GM23338 (cell line): ENCODE measurements around the gene PDCD4. TPM values are rescaled to one million over a fixed set of nuclear protein-coding genes. Genes with fewer than 3 reads are reported as not detected.

Experiments
- ATAC-seq: fragments of 200-7000 bp; cut with Tn5 transposase; 3 replicates; pipeline ENCODE4 v1.9.1; 2020
- DNase-seq: peaks from one replicate; pipeline ENCODE4 v3.0.0-alpha.2; 2015; ENCODE audit warnings: low spot score
- H2AFZ ChIP-seq: fragments of 200-600 bp; sonication (generic); 2 replicates; pipeline ENCODE4 v1.8.0; 2016; ENCODE audit warnings: antibody characterized with exemption, mild to moderate bottlenecking, moderate library complexity
- H3F3A ChIP-seq: fragments of 200-600 bp; sonication (generic); replicated peaks from 2 replicates; pipeline ENCODE4 v1.8.0; 2017; ENCODE audit warnings: antibody characterized with exemption, mixed run types, low read depth
- H3K27ac ChIP-seq: fragments of 200-600 bp; sonication (generic); 2 replicates; pipeline ENCODE4 v1.6.1; 2016; ENCODE audit warnings: low read depth
- H3K27me3 ChIP-seq: fragments of 200-600 bp; sonication (generic); 2 replicates; pipeline ENCODE4 v1.8.0; 2016; ENCODE audit warnings: mild to moderate bottlenecking, mixed run types, moderate library complexity; ENCODE audit not compliant: insufficient read depth
- H3K36me3 ChIP-seq: fragments of 200-600 bp; sonication (generic); 2 replicates; pipeline ENCODE4 v1.8.0; 2016; ENCODE audit warnings: mild to moderate bottlenecking; ENCODE audit not compliant: insufficient read depth
- H3K4me1 ChIP-seq: fragments of 200-600 bp; sonication (generic); 2 replicates; pipeline ENCODE4 v1.8.0; 2016; ENCODE audit warnings: mild to moderate bottlenecking, moderate library complexity; ENCODE audit not compliant: insufficient read depth
- H3K4me2 ChIP-seq: fragments of 200-600 bp; sonication (generic); 2 replicates; pipeline ENCODE4 v1.7.1; 2017; ENCODE audit warnings: mixed run types
- H3K4me3 ChIP-seq: fragments of 200-600 bp; sonication (generic); 2 replicates; pipeline ENCODE4 v1.6.1; 2016; ENCODE audit warnings: mixed run types
- H3K79me2 ChIP-seq: fragments of 200-600 bp; sonication (generic); replicated peaks from 2 replicates; pipeline ENCODE4 v1.8.0; 2017; ENCODE audit warnings: mild to moderate bottlenecking; ENCODE audit not compliant: insufficient read depth
- H3K9me2 ChIP-seq: fragments of 200-600 bp; sonication (generic); 2 replicates; pipeline ENCODE4 v1.8.0; 2017; ENCODE audit not compliant: insufficient read depth
- H4K20me1 ChIP-seq: fragments of 200-600 bp; sonication (generic); replicated peaks from 2 replicates; pipeline ENCODE4 v1.8.0; 2017; ENCODE audit warnings: mild to moderate bottlenecking; ENCODE audit not compliant: insufficient read depth
- H3K27ac Mint-ChIP-seq: 2 replicates; pipeline ENCODE4 v1.8.0; 2020; ENCODE audit warnings: inconsistent platforms, mild to moderate bottlenecking, moderate library complexity, mixed read lengths
- H3K27me3 Mint-ChIP-seq: 3 replicates; pipeline ENCODE4 v1.8.0; 2022; ENCODE audit warnings: low read depth, mild to moderate bottlenecking, moderate library complexity, mixed read lengths, inconsistent platforms; ENCODE audit not compliant: insufficient read depth, poor library complexity
- H3K36me3 Mint-ChIP-seq: 3 replicates; pipeline ENCODE4 v1.8.0; 2021; ENCODE audit warnings: low read depth, mild to moderate bottlenecking, inconsistent platforms, moderate library complexity, mixed read lengths
- H3K4me1 Mint-ChIP-seq: 3 replicates; pipeline ENCODE4 v1.8.0; 2020; ENCODE audit warnings: mild to moderate bottlenecking, inconsistent platforms, mixed read lengths
- H3K4me3 Mint-ChIP-seq: 3 replicates; pipeline ENCODE4 v1.8.0; 2021; ENCODE audit warnings: moderate library complexity, mild to moderate bottlenecking, inconsistent platforms, mixed read lengths
- H3K9me3 Mint-ChIP-seq: 3 replicates; pipeline ENCODE4 v1.8.0; 2020; ENCODE audit warnings: moderate library complexity, mild to moderate bottlenecking, inconsistent platforms, mixed read lengths
- CREB1 ChIP-seq: fragments of 250-450 bp; sonication (Bioruptor Pico); IDR thresholded peaks from 2 replicates; pipeline ENCODE4 v1.5.0; 2020; ENCODE audit warnings: low read depth, mild to moderate bottlenecking, moderate library complexity
- ETS1 ChIP-seq: IDR thresholded peaks from 2 replicates; pipeline ENCODE4 v1.6.1; 2016; ENCODE audit warnings: antibody characterized with exemption
- POLR2AphosphoS5 ChIP-seq: IDR thresholded peaks from 2 replicates; pipeline ENCODE4 v1.6.1; 2016; ENCODE audit warnings: antibody characterized with exemption, low read depth
- STAT1 ChIP-seq: IDR thresholded peaks from one replicate; pipeline ENCODE4 v1.6.1; 2016; ENCODE audit warnings: antibody characterized with exemption; ENCODE audit not compliant: unreplicated experiment
- ZNF462 ChIP-seq: fragments of 250-450 bp; sonication (Bioruptor Pico); IDR thresholded peaks from 2 replicates; pipeline ENCODE4 v1.5.0; 2020; ENCODE audit warnings: mild to moderate bottlenecking, moderate library complexity
- polyA plus RNA-seq: library from polyadenylated mRNA; unstranded; fragments of >200 nt; fragmentation: Nextera tagmentation; extraction: Ambion mirVana; gene quantifications from 2 replicates; pipeline ENCODE4 v1.2.1, GENCODE V29; 2016
- total RNA-seq: library from RNA; depleted of rRNA; stranded (reverse); fragments of >200 nt; shearing (Covaris generic); gene quantifications from 2 replicates; pipeline ENCODE4 v1.2.3, GENCODE V29; 2014

The PDCD4 gene
- total and polyA plus RNA-seq, 2 experiments from 2014 or later = 10.1 to 18.0 TPM

DNA sequence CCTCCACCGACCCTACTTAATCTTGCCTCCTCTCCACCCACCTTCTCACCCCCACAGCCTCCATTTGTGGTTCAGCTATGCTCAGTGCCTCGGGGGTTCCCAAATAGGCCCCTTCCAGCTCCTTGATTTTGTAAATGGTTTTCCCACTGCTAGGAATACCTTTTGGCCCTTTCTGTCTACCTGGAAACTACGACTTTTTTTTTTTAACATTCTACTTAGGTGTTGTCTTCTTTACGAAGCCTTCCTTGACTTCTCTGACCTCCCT lies 27.2 kb upstream of the PDCD4 start (continued):
- no peak for TF ChIP-seq ZNF462 (CRISPR knock-in tag)

- no peak overlapping the region for H3K27ac ChIP-seq
- no peaks in the 10 kb centered on the region for H3F3A ChIP-seq
- H3K27me3 ChIP-seq = no peaks in the 10 kb centered on the region
- H3K4me3 Mint-ChIP-seq = no peak overlapping the region
- 0 out of 2 replicates have a peak, but pooled peaks cover 3% of the 10 kb centered on the region for H3K4me1 ChIP-seq
- no peak for TF ChIP-seq CREB1 (CRISPR knock-in tag)
- TF ChIP-seq ETS1 = no peak
- no peak for TF ChIP-seq STAT1
- TF ChIP-seq POLR2AphosphoS5 = no peak
- no peaks in the 10 kb centered on the region for H3K27me3 Mint-ChIP-seq
- no peak for DNase-seq
- no peak overlapping the region for H3K4me3 ChIP-seq
- H3K36me3 ChIP-seq = no peaks in the 10 kb centered on the region
- H3K9me3 Mint-ChIP-seq = no peaks in the 10 kb centered on the region; the same call in 2 of the 3 replicates
- peaks cover 12% of the 10 kb centered on the region for H3K4me1 Mint-ChIP-seq
- no peak for ATAC-seq
- no peaks in the 10 kb centered on the region for H3K79me2 ChIP-seq
- no peaks in the 10 kb centered on the region for H4K20me1 ChIP-seq
- no peaks in the 10 kb centered on the region for H3K36me3 Mint-ChIP-seq
- no peak overlapping the region for H3K4me2 ChIP-seq
- H3K27ac Mint-ChIP-seq = no peak overlapping the region
- H3K9me2 ChIP-seq = no peaks in the 10 kb centered on the region; the same call in 1 of the 2 replicates
- H2AFZ ChIP-seq = no peak overlapping the region
These were observed 26.5 kb upstream of the PDCD4 start for GRCh38 chr10:110845192-110845755.
